Measurements from ENCODE around the gene CLEC16A. TPM values are rescaled to one million over a fixed set of nuclear protein-coding genes. Genes with fewer than 3 reads are reported as not detected.
"Not testable (repeated sequence)": the region's sequence is repeated elsewhere in the genome, so short reads cannot be mapped to it uniquely, and the experiment has no call there.

CLEC16A gene
- total RNA-seq, 1 donor from 2014 or later: 7.8 TPM

GRCh38 chr16:11218604-11218962, 274.2 kb downstream of the CLEC16A start:
- H3K27me3 ChIP-seq: no peaks in the 10 kb centered on the region
- no peaks in the 10 kb centered on the region for H4K20me1 ChIP-seq (ENCODE audit: low read depth)
- Mint-ChIP-seq H3K27me3 (ENCODE audit: insufficient read depth, low read depth) (peaks cover 13% of the 10 kb centered on the region), H3K4me1 (no peaks in the 10 kb centered on the region), H3K4me3 (no peak overlapping the region), H3K9me3 (peaks cover 11% of the 10 kb centered on the region), H3K36me3 (no peaks in the 10 kb centered on the region), H3K27ac (no peak overlapping the region)
- H3K4me2 ChIP-seq: no peak overlapping the region
- TF ChIP-seq EZH2 (IDR thresholded peaks at IDR 0.05) (no peak), CTCF (IDR thresholded peaks at IDR 0.05) (peak; percentile 52), EZH2phosphoT487 (IDR thresholded peaks at IDR 0.05) (no peak)
- H3K4me3 ChIP-seq: no peak overlapping the region
- H3K36me3 ChIP-seq: no peaks in the 10 kb centered on the region
- no peaks in the 10 kb centered on the region for H3K79me2 ChIP-seq (ENCODE audit: low read depth)
- peaks cover 6% of the 10 kb centered on the region for H3K9me3 ChIP-seq (ENCODE audit: low read depth)
- H3K27ac ChIP-seq: no peak overlapping the region
- H3F3A ChIP-seq (ENCODE audit: low read depth): no peaks in the 10 kb centered on the region
- no peak overlapping the region for H3K9ac ChIP-seq
- no peak for DNase-seq (ENCODE audit: low spot score)
- H2AFZ ChIP-seq (replicated peaks): no peak overlapping the region
- no peaks in the 10 kb centered on the region for H3K4me1 ChIP-seq

GRCh38 chr16:11219178-11219577, 274.8 kb downstream of the CLEC16A start:
- Histone ChIP-seq H3K79me2 (ENCODE audit: low read depth) (no peaks in the 10 kb centered on the region), H3K4me3 (no peak overlapping the region), H3K4me1 (peaks cover under 1% of the 10 kb centered on the region), H3K4me2 (no peak overlapping the region), H4K20me1 (ENCODE audit: low read depth) (no peaks in the 10 kb centered on the region), H3F3A (ENCODE audit: low read depth) (no peaks in the 10 kb centered on the region), H3K9me3 (ENCODE audit: low read depth) (peaks cover 6% of the 10 kb centered on the region), H3K27ac (no peak overlapping the region), H3K36me3 (no peaks in the 10 kb centered on the region), H3K9ac (no peak overlapping the region), H3K27me3 (no peaks in the 10 kb centered on the region), H2AFZ (replicated peaks) (no peak overlapping the region)
- DNase-seq (ENCODE audit: low spot score): no peak
- peaks cover 13% of the 10 kb centered on the region for H3K27me3 Mint-ChIP-seq (ENCODE audit: insufficient read depth, low read depth)
- H3K4me3 Mint-ChIP-seq: no peak overlapping the region
- no peaks in the 10 kb centered on the region for H3K4me1 Mint-ChIP-seq
- H3K9me3 Mint-ChIP-seq: peaks cover 11% of the 10 kb centered on the region
- H3K36me3 Mint-ChIP-seq: no peaks in the 10 kb centered on the region
- no peak overlapping the region for H3K27ac Mint-ChIP-seq
- TF ChIP-seq EZH2 (IDR thresholded peaks at IDR 0.05) (no peak), CTCF (IDR thresholded peaks at IDR 0.05) (no peak), EZH2phosphoT487 (IDR thresholded peaks at IDR 0.05) (no peak)

- H3K4me1 ChIP-seq; H3F3A ChIP-seq (ENCODE audit: low read depth); H3K79me2 ChIP-seq (ENCODE audit: low read depth); H3K36me3 ChIP-seq; H3K27ac ChIP-seq; H3K9me3 ChIP-seq (ENCODE audit: low read depth); H2AFZ ChIP-seq (replicated peaks); H3K4me1 Mint-ChIP-seq; H3K27me3 ChIP-seq; H4K20me1 ChIP-seq (ENCODE audit: low read depth); H3K4me3 ChIP-seq; H3K4me3 Mint-ChIP-seq; H3K27ac Mint-ChIP-seq; H3K9ac ChIP-seq; DNase-seq (ENCODE audit: low spot score); H3K36me3 Mint-ChIP-seq; H3K4me2 ChIP-seq: not testable (repeated sequence)
- peaks cover 11% of the 10 kb centered on the region for H3K9me3 Mint-ChIP-seq
- H3K27me3 Mint-ChIP-seq (ENCODE audit: insufficient read depth, low read depth): peaks cover 13% of the 10 kb centered on the region
Observed at GRCh38 chr16:11220507-11220906, 276.1 kb downstream of the CLEC16A start.

GRCh38 chr16:11224096-11224893, 279.9 kb downstream of the CLEC16A start:
- Histone ChIP-seq H3K79me2 (ENCODE audit: low read depth) (no peaks in the 10 kb centered on the region), H4K20me1 (ENCODE audit: low read depth) (no peaks in the 10 kb centered on the region), H3K36me3 (no peaks in the 10 kb centered on the region), H2AFZ (replicated peaks) (peak overlapping the region; percentile 85), H3F3A (ENCODE audit: low read depth) (no peaks in the 10 kb centered on the region), H3K4me3 (no peak overlapping the region), H3K27ac (no peak overlapping the region), H3K27me3 (no peaks in the 10 kb centered on the region), H3K9me3 (ENCODE audit: low read depth) (no peaks in the 10 kb centered on the region), H3K9ac (no peak overlapping the region), H3K4me1 (peaks cover 3% of the 10 kb centered on the region), H3K4me2 (no peak overlapping the region)
- Mint-ChIP-seq H3K27ac (peak overlapping the region; percentile 69), H3K9me3 (no peaks in the 10 kb centered on the region), H3K27me3 (ENCODE audit: insufficient read depth, low read depth) (peaks cover 8% of the 10 kb centered on the region), H3K36me3 (no peaks in the 10 kb centered on the region), H3K4me1 (peaks cover 6% of the 10 kb centered on the region), H3K4me3 (no peak overlapping the region)
- no peak for TF ChIP-seq CTCF (IDR thresholded peaks at IDR 0.05)
- no peak for TF ChIP-seq EZH2 (IDR thresholded peaks at IDR 0.05)
- TF ChIP-seq EZH2phosphoT487 (IDR thresholded peaks at IDR 0.05): no peak
- DNase-seq (ENCODE audit: low spot score): peak; percentile 41
